ENCODE measurements around the gene NSUN2.
"Not testable (repeated sequence)": the region's sequence is repeated elsewhere in the genome, so short reads cannot be mapped to it uniquely, and the experiment has no call there.

The NSUN2 gene

GRCh38 chr5:6632888-6633468, at the start of gene NSUN2, which contains the start of gene SRD5A1:
Gene NSUN2 (minus strand): TSS chr5:6633044. CDS start chr5:6632979, 65 bp downstream.
Gene SRD5A1 (plus strand): TSS chr5:6633440. CDS start chr5:6633577, 137 bp downstream.
- peak; percentile 96 for DNase-seq

DNA sequence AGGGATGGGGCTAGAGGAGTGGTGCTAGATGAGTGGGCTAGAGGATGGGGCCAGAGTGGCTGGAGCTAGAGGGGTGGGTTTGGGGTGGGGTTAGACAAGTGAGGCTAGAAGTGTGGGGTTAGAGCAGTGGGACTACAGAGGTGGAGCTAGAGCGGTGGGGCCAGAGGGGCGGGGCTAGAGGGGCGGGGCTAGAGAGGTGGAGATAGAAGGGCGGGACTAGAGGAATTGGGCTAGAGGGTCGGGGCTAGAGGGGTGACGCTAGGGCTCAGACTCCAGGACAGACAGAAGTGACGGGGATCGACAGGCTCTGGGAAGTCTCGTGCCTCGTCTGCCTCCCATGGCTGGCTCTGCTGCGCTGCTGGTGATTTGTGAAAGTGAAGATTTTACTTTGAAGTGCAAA, 49.4 kb upstream of the NSUN2 start:
- DNase-seq = peak; percentile 8

DNA sequence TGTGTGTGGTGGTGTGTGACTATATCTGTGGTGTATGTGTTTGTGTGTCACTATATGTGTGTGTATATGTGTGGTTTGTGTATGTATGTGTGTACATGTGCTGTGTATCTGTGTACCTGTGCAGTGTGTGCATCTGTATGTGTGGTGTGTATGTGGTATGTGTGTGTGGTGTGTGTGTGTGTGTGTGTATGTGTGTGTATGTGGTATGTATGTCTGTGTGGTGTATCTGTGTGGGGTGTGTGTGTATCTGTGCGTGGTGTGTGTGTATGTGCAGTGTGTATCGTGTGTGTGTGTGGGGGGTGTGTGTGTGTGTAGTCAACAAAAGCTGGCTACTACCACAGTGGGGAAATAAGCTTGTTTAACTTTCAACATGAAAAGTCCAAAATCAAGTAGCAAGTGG, 48.8 kb upstream of the NSUN2 start:
- no peak for DNase-seq

GRCh38 chr5:6680922-6681321, 48.1 kb upstream of the NSUN2 start:
- DNase-seq = no peak

GRCh38 chr5:6678385-6678784, 45.5 kb upstream of the NSUN2 start:
- no peak for DNase-seq

GRCh38 chr5:6676702-6677101, 43.9 kb upstream of the NSUN2 start:
- DNase-seq = no peak

DNA sequence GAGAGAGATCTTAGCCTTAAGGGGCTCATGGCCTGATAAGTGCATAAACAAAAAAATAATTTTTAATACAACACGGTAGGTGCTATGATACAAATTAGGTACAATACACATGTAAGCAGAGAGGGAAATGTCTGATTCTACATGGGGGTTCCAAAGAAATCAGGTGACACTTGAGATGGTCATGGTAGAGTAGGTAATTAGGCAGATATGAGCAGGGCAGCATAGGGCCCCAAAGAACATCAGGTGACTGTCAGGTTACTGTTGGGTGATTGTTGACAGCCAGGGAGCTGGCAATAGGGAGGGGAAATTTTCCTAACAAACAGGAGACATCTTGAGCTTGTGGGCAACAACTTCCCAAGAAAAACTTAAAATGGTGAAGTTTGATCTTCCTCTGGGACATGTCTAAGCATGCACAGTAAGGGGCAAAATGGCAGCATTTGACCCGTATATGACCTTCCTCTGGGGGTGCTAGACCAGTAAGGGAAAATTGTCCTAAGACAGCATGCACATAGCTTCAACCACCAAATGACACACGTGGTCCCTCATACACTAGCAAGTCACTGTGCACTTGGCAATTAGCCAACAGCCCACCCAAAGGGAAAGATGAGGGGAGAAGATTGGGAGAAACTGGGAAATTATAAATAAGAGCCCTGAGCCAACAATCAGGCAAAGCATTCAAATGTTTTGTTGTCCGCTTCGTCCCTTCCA, 43.1 kb upstream of the NSUN2 start:
- no peak for DNase-seq

DNA sequence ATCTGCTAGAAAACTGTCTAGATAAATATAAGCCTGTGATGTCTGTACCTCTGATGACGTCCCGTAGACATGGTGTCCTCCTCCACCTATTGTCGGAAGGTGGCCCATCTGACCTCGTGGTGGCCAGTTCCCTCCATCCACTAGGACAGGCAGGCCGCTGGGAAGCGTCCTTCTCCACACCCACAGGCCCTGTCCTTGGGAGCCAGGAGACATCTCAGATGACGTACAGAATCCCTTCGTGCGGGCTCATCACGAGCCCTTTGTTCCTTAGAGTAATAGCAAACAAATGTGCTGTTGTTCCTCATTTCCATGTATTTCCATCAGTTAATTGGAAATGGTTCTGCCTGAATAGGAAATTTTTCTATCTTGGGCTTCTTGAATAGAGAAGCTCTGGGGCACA, 42.0 kb upstream of the NSUN2 start:
- no peak for DNase-seq

- peak; percentile 56 for DNase-seq
Measured at GRCh38 chr5:6674421-6674820, 41.6 kb upstream of the NSUN2 start.

DNA sequence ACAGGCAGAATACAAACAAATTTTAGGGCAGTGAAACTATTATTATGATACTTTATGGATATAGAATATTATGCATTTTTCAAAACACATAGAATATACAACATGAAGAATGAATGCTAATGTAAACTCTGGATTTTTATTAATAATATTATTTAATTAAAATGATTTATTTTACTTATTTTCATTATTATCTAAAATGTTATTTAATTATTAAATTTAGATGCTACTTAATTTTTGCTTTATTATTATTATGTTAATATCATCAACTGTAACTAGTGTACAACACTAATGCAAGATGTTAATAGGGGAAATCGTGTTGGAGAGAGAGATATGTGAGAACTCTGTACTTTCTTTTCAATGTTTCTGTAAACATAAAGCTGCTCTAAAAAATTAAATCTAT, 41.1 kb upstream of the NSUN2 start:
- DNase-seq = no peak

DNA sequence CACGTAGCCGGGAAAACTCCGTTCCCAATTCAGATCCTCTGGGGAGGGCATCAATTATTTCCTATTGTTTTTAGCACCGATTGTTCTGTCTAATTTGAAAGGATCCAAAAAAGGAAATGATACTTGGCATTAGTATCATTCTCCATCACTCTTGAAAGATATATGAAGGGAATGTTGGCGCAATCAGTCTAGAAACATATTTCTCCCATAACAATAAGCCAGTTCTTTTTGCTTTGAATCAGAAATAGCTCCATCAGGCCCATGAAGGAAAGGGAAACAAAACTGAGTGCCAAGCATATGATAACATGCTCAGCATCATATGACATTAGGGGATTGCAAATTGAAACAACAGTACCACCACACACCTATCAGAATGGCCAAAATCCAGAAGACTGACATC, 40.2 kb upstream of the NSUN2 start:
- DNase-seq = no peak

GRCh38 chr5:6668717-6669116, 35.9 kb upstream of the NSUN2 start:
- DNase-seq = not testable (repeated sequence)

DNA sequence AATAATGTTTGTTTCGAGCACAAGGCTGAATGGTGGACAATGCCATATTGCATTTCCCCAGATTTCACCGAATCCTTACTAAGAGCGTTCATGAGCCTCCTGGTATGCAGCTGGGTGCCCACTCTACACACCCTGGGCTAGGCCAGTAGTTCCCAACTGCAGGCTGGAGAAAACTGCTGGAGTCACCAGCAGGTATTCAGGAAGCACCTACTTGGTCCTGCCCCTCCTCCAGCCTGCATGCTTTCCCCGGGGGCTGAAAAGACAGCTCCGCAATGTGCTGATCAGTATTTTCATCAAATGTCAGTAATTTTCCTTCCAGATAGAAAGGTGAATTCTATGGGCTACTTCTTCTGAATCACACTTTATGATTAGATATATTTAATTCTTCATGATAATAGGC, 34.8 kb upstream of the NSUN2 start:
- DNase-seq = no peak

GRCh38 chr5:6666762-6667161, 33.9 kb upstream of the NSUN2 start:
- no peak for DNase-seq

- DNase-seq = no peak
Measured at GRCh38 chr5:6660688-6661087, 27.8 kb upstream of the NSUN2 start.

DNA sequence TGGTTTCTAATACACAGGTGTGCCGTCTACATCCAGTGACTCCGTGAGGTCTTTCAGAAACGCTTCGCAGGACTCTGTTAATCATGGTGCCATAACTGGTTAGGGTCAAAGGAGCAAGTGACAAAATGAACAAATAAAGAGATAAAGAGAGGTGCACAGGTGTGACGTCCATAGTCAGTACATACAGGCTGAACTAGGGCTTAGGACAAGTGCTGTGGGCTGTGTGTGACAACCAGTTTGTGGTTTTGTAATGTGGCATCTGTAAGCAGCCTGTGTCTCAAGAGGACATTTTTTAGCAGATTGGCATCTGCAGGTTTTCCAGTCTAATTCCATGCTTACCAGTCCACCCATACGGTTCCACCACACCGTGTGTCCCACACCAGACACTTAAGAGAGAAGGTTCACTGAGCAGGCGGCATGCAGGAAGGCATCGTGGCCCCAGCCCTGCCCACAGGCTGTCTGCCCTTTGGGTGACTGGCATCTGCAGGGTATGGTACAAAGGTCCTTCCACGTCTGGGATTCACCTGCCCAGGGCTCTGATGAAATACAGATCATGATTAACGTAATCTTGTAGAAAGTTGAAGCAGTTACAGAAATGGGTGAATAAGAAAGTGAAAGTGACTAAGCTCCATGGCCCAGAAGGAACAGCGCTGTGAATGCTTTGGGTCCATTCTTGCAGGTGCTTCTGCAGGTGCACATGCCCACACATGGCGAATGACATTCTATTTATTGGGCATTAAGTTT, 27.3 kb upstream of the NSUN2 start:
- DNase-seq = no peak

- no peak for DNase-seq
Measured at GRCh38 chr5:6656680-6657079, 23.8 kb upstream of the NSUN2 start.

DNA sequence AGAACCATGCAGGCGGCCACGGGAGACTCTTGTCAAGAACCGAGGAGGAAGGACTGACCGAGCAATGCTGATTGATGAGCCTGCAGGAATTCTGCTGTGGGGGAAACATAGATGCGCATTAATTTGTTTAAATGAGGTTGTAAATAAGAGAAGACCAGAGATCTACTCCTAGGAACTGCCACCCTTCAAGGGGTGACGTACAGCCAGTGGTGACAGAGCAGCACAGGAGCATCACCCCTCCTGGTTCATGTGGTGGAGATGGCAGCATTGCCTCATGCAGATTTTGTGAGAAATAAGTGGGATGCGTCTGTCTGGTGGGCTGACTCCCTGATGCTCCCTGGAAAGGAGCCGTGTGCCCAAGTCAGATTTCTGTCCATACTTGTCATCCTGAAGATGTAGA, 22.6 kb upstream of the NSUN2 start:
- DNase-seq = no peak

DNA sequence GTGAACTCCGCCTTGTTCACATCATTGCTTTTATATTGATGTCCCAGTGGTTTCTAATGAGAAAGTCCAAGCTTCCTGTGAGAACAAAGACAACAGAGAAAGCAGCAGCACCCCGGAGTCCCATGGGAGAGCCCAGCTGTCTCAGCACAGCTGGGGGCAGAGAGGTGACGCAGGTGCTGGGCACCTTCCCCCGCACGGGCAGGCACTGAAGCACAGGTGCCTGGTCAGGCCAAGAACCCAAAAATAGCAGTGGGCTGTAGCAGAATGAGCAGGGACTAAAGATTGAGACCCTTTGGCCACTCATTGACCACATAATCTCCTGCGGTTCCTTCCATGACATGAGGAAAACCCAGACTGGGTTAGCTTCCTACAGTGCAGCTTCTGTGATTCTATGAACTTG, 19.2 kb upstream of the NSUN2 start:
- DNase-seq = peak; percentile 74

- no peak for DNase-seq
Measured at GRCh38 chr5:6649681-6650080, 16.8 kb upstream of the NSUN2 start.

DNA sequence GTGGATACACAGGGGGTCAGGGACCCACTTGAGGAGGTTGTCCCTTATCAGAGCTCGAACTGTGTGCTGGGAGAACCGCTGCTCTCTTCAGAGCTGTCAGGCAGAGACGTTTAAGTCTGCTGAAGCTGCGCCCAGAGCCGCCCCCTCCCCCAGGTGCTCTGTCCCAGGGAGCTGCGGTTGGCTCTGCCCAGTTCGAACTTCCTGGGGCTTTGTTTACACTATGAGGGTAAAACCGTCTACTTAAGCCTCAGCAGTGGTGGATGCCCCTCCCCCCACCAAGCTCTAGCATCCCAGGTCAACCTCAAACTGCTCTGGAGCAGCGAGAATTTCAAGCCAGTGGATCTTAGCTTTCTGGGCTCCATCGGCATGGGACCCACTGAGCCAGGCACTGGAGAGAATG, 16.3 kb upstream of the NSUN2 start:
- DNase-seq = no peak

- DNase-seq = not testable (repeated sequence)
Measured at GRCh38 chr5:6645571-6646362, 12.9 kb upstream of the NSUN2 start.

DNA sequence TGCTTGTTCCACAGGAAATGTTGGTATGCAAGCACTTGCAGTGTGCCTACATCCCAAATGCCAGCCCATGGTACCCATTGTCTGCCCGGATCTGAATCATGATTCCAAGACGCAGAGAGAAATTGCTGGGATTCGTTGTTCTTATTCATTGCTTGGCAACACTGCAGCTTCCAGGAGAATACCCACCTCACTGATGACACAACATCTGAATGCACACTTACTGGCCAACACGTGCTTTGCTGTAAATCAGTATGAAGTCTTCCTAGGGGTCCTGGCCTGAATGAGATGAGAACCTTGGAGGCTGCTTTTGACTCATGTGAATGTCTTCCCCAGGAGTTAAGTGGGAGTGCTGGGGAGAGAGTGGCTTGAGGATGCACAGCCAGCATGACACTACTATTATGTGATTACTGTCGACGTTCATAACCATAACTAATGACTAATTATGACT, 12.0 kb upstream of the NSUN2 start:
- no peak for DNase-seq
